Measurements from ENCODE around the gene GRAMD1A. TPM values are rescaled to one million over a fixed set of nuclear protein-coding genes. Genes with fewer than 3 reads are reported as not detected.

The GRAMD1A gene
- polyA plus RNA-seq, 1 of the 3 experiments (the other 2 are of a cell fraction), result 81.9 TPM

DNA sequence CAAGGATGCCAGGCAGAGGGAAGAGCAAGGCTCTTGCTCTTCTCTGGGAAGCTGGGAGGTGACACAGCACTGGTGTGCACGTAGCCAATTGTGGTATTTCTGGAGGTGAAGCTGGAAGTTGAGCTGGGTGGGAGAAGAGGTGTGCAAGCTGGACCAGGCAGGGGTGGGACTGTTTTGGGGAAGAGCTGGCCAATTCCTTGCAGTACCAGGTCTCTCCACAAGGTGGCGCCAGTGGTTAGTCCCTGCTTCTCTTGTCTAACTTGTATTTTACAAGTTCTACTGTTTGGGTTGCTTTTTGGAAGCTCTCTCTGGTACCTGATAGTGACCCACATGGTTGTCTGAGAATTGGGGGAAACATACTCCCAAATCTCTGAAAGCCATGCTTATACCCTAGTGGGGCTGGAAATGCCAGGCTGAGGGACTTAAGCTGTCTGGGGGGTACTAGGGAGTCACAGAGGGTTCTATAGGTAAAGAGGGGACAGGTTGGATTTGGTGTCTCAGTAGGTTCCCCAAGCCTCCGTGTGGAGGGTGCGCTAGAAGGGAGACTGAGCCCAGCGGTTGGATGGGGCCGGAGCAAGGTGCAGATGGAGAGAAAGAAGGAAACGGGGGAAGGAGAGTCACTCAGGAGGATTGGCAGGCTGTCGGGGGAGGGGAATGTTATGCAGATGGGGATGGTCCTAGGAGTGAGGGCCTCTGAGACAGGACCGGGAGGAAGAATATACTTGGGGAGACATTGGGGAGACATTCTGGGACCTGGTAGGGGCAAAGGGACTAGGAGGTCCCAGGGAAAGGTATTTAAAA is 44.4 kb downstream of the GRAMD1A start:
- DNase-seq, result peak; percentile 85
- POLR2A ChIA-PET, result interaction anchor here (0.6 kb wide), 1 partner anchor 79 kb away, joined by 3 read pairs; no protein-coding TSS in a partner anchor

More for the DNA sequence above, 44.4 kb downstream of the GRAMD1A start:
- H4K20me1 ChIP-seq (ENCODE audit: insufficient read depth), result no peaks in the 10 kb centered on the region
- CTCF ChIA-PET, result interaction anchor here (0.6 to 5.2 kb wide), 57 partner anchors 11 to 696 kb away, joined by 3 to 86 read pairs (median 5); partner anchors contain the start of genes FXYD3, FXYD7, LGI4 and SCN1B
- no peaks in the 10 kb centered on the region for H3K9me3 ChIP-seq
- H3K4me3 ChIP-seq (ENCODE audit: low read depth in 2 of 2, low read length in 1 of 2), result peak overlapping the region in 1 of 2 experiments; percentile 26; a peak in 1 of 4 replicates
- TF ChIP-seq, protein P1, sequence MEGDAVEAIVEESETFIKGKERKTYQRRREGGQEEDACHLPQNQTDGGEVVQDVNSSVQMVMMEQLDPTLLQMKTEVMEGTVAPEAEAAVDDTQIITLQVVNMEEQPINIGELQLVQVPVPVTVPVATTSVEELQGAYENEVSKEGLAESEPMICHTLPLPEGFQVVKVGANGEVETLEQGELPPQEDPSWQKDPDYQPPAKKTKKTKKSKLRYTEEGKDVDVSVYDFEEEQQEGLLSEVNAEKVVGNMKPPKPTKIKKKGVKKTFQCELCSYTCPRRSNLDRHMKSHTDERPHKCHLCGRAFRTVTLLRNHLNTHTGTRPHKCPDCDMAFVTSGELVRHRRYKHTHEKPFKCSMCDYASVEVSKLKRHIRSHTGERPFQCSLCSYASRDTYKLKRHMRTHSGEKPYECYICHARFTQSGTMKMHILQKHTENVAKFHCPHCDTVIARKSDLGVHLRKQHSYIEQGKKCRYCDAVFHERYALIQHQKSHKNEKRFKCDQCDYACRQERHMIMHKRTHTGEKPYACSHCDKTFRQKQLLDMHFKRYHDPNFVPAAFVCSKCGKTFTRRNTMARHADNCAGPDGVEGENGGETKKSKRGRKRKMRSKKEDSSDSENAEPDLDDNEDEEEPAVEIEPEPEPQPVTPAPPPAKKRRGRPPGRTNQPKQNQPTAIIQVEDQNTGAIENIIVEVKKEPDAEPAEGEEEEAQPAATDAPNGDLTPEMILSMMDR (IDR thresholded peaks at IDR 0.05), result peak; percentile 98
- TF ChIP-seq CHD2 (IDR thresholded peaks at IDR 0.05; ENCODE audit: low read length, partially characterized antibody) (peak; percentile 12), YY1 (IDR thresholded peaks at IDR 0.05; ENCODE audit: low read depth) (no peak), RXRA (IDR thresholded peaks at IDR 0.05; ENCODE audit: borderline replicate concordance, low read depth) (no peak), RAD21 (IDR thresholded peaks at IDR 0.05; ENCODE audit: low read length) (peak; percentile 62), TAF1 (IDR thresholded peaks at IDR 0.05; ENCODE audit: borderline replicate concordance, low read depth, low read length) (no peak), MXI1 (IDR thresholded peaks at IDR 0.05; ENCODE audit: low read depth, low read length) (no peak), JUND (IDR thresholded peaks at IDR 0.05) (no peak), FOXJ3 (CRISPR knock-in tag; IDR thresholded peaks at IDR 0.05) (no peak), RFX5 (IDR thresholded peaks at IDR 0.05; ENCODE audit: low read length) (no peak), RCOR1 (IDR thresholded peaks at IDR 0.05; ENCODE audit: low read length) (0 out of 2 replicates have a peak, but pooled peaks have one; percentile 25), SMC3 (IDR thresholded peaks at IDR 0.05; ENCODE audit: low read depth, low read length) (peak; percentile 47)
- TF ChIP-seq, protein P2, sequence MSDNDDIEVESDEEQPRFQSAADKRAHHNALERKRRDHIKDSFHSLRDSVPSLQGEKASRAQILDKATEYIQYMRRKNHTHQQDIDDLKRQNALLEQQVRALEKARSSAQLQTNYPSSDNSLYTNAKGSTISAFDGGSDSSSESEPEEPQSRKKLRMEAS (IDR thresholded peaks at IDR 0.05; ENCODE audit: low read depth), result no peak
- TF ChIP-seq, protein P3, sequence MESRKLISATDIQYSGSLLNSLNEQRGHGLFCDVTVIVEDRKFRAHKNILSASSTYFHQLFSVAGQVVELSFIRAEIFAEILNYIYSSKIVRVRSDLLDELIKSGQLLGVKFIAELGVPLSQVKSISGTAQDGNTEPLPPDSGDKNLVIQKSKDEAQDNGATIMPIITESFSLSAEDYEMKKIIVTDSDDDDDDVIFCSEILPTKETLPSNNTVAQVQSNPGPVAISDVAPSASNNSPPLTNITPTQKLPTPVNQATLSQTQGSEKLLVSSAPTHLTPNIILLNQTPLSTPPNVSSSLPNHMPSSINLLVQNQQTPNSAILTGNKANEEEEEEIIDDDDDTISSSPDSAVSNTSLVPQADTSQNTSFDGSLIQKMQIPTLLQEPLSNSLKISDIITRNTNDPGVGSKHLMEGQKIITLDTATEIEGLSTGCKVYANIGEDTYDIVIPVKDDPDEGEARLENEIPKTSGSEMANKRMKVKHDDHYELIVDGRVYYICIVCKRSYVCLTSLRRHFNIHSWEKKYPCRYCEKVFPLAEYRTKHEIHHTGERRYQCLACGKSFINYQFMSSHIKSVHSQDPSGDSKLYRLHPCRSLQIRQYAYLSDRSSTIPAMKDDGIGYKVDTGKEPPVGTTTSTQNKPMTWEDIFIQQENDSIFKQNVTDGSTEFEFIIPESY (IDR thresholded peaks at IDR 0.05; ENCODE audit: borderline replicate concordance, low read depth), result no peak
- TF ChIP-seq, protein P4, sequence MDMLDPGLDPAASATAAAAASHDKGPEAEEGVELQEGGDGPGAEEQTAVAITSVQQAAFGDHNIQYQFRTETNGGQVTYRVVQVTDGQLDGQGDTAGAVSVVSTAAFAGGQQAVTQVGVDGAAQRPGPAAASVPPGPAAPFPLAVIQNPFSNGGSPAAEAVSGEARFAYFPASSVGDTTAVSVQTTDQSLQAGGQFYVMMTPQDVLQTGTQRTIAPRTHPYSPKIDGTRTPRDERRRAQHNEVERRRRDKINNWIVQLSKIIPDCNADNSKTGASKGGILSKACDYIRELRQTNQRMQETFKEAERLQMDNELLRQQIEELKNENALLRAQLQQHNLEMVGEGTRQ (IDR thresholded peaks at IDR 0.05; ENCODE audit: borderline replicate concordance, low read depth, low read length), result no peak
- no peak overlapping the region for H3K9ac ChIP-seq
- H3K79me2 ChIP-seq (ENCODE audit: insufficient read depth), result no peaks in the 10 kb centered on the region
- WGBS (ENCODE audit: low lambda C conversion rate), result 43% methylated on average over 9 of the region's 9 CpGs
- H3K27ac ChIP-seq (ENCODE audit: low read depth in 2 of 2, low read length in 1 of 2), result no peak overlapping the region
- no peaks in the 10 kb centered on the region for H3K36me3 ChIP-seq (replicated peaks in 1 of 2; ENCODE audit: control insufficient read depth in 1 of 2, insufficient read depth in 2 of 2, low read length in 1 of 2)
- no peaks in the 10 kb centered on the region for H3F3A ChIP-seq (replicated peaks; ENCODE audit: insufficient read depth)
- H3K27me3 ChIP-seq (ENCODE audit: insufficient read depth), result no peaks in the 10 kb centered on the region
- H3K4me1 ChIP-seq (ENCODE audit: control insufficient read depth in 1 of 2, insufficient read depth in 2 of 2, low read depth in 1 of 2, low read length in 1 of 2), result peaks cover 0 to 8% of the 10 kb centered on the region in 2 experiments; a peak in 1 of 4 replicates
- no peaks in the 10 kb centered on the region for H3K9me2 ChIP-seq
- H2AFZ ChIP-seq (ENCODE audit: low read depth), result no peak overlapping the region
- H3K4me2 ChIP-seq, result no peak overlapping the region

Data from SK-N-SH (cell line).